HG02610 (cell line): ENCODE data around the gene ZNF19.
"Not testable (repeated sequence)": the region's sequence is repeated elsewhere in the genome, so short reads cannot be mapped to it uniquely, and the experiment has no call there.

Source experiments
- ATAC-seq: cut with Tn5 transposase; IDR thresholded peaks from one replicate; pipeline ENCODE4 v1.9.1; 2021; ENCODE audit warnings: mild to moderate bottlenecking, moderate library complexity; ENCODE audit not compliant: unreplicated experiment

ZNF19 gene

GRCh38 chr16:71489122-71489521 lies at the start of gene ZNF19:
Gene ZNF19 (minus strand): TSS chr16:71489324. CDS start chr16:71482114, 7,210 bp downstream.
- no peak for ATAC-seq

GRCh38 chr16:71537643-71538042 lies 48.5 kb upstream of the ZNF19 start:
- peak; percentile 76 for ATAC-seq

GRCh38 chr16:71536752-71537499 lies 47.8 kb upstream of the ZNF19 start:
- no peak for ATAC-seq

GRCh38 chr16:71532366-71532765 lies 43.2 kb upstream of the ZNF19 start:
- no peak for ATAC-seq

GRCh38 chr16:71528863-71529262 lies 39.7 kb upstream of the ZNF19 start:
- no peak for ATAC-seq

GRCh38 chr16:71528257-71528656 lies 39.1 kb upstream of the ZNF19 start:
- no peak for ATAC-seq

- ATAC-seq = peak; percentile 40
Observed at GRCh38 chr16:71526111-71526631, 37.0 kb upstream of the ZNF19 start, which contains the start of gene CHST4. Gene CHST4 (plus strand): TSS chr16:71526426. CDS start chr16:71536678, 10,252 bp downstream.

- ATAC-seq = no peak
Observed at GRCh38 chr16:71524566-71525553, 35.7 kb upstream of the ZNF19 start.

GRCh38 chr16:71520550-71520949 lies 31.4 kb upstream of the ZNF19 start:
- ATAC-seq = no peak

- ATAC-seq = no peak
Observed at GRCh38 chr16:71515026-71515425, 25.9 kb upstream of the ZNF19 start.

GRCh38 chr16:71514476-71514875 lies 25.4 kb upstream of the ZNF19 start:
- ATAC-seq = no peak

GRCh38 chr16:71513302-71513701 lies 24.2 kb upstream of the ZNF19 start:
- no peak for ATAC-seq

- no peak for ATAC-seq
Observed at GRCh38 chr16:71507061-71507460, 17.9 kb upstream of the ZNF19 start.

- ATAC-seq = no peak
Observed at GRCh38 chr16:71504901-71505300, 15.8 kb upstream of the ZNF19 start.

GRCh38 chr16:71504051-71504450 lies 14.9 kb upstream of the ZNF19 start:
- not testable (repeated sequence) for ATAC-seq

GRCh38 chr16:71501547-71501946 lies 12.4 kb upstream of the ZNF19 start:
- no peak for ATAC-seq

GRCh38 chr16:71500964-71501363 lies 11.8 kb upstream of the ZNF19 start:
- no peak for ATAC-seq

- peak; percentile 54 for ATAC-seq
Observed at GRCh38 chr16:71499775-71500364, 10.7 kb upstream of the ZNF19 start.

GRCh38 chr16:71498031-71498430 lies 8.9 kb upstream of the ZNF19 start:
- ATAC-seq = no peak

- ATAC-seq = no peak
Observed at GRCh38 chr16:71493213-71493612, 4.1 kb upstream of the ZNF19 start.

- ATAC-seq = no peak
Observed at GRCh38 chr16:71492786-71493185, 3.7 kb upstream of the ZNF19 start.
